Trophoblast cell (in vitro differentiated cells and primary cell): Measurements from ENCODE around the gene CGREF1.
"Not testable (repeated sequence)": the region's sequence is repeated elsewhere in the genome, so short reads cannot be mapped to it uniquely, and the experiment has no call there.

ENCODE experiments used
- DNase-seq, 2 donors: peaks; one replicate each; pipeline ENCODE4 v3.0.0-alpha.2; 2016
- H2AFZ ChIP-seq: 2 replicates; pipeline ENCODE4 v1.6.1; 2013; ENCODE audit warnings: low read length, moderate library complexity, mild to moderate bottlenecking; ENCODE audit not compliant: insufficient read depth, poor library complexity
- H2AK5ac ChIP-seq: 2 replicates; pipeline ENCODE4 v1.6.1; 2013; ENCODE audit warnings: mild to moderate bottlenecking, low read length
- H2BK120ac ChIP-seq: 2 replicates; pipeline ENCODE4 v1.6.1; 2013; ENCODE audit warnings: low read length, mild to moderate bottlenecking, moderate library complexity; ENCODE audit not compliant: insufficient read depth, poor library complexity
- H2BK12ac ChIP-seq: 2 replicates; pipeline ENCODE4 v1.6.1; 2013; ENCODE audit warnings: mild to moderate bottlenecking, low read length, moderate library complexity
- H2BK5ac ChIP-seq: 2 replicates; pipeline ENCODE4 v1.6.1; 2013; ENCODE audit warnings: low read length, low read depth, moderate library complexity, mild to moderate bottlenecking; ENCODE audit not compliant: poor library complexity
- H3K14ac ChIP-seq: 2 replicates; pipeline ENCODE4 v1.6.1; 2013; ENCODE audit warnings: mild to moderate bottlenecking, low read length
- H3K18ac ChIP-seq: 2 replicates; pipeline ENCODE4 v1.6.1; 2013; ENCODE audit warnings: mild to moderate bottlenecking, low read length
- H3K23ac ChIP-seq: 2 replicates; pipeline ENCODE4 v1.6.1; 2013; ENCODE audit warnings: low read length
- H3K27ac ChIP-seq: 2 replicates; pipeline ENCODE4 v1.5.1; 2013; ENCODE audit warnings: low read depth, mild to moderate bottlenecking, inconsistent platforms, low read length, moderate library complexity
- H3K27me3 ChIP-seq: 2 replicates; pipeline ENCODE4 v1.6.1; 2013; ENCODE audit warnings: inconsistent platforms, mild to moderate bottlenecking, low read length, moderate library complexity; ENCODE audit not compliant: insufficient read depth
- H3K36me3 ChIP-seq, 2 experiments: 1 replicate in 1 of 2; 2 replicates in 1 of 2; pipeline ENCODE4 v1.6.1; 2013; ENCODE audit warnings: low read length in 2 of 2, mild to moderate bottlenecking in 2 of 2, moderate library complexity in 1 of 2; ENCODE audit not compliant: insufficient read depth in 2 of 2, control insufficient read depth in 1 of 2
- H3K4ac ChIP-seq: 2 replicates; pipeline ENCODE4 v1.6.1; 2013; ENCODE audit warnings: low read depth, mild to moderate bottlenecking, low read length, moderate library complexity
- H3K4me1 ChIP-seq, 2 experiments: 1 replicate in 1 of 2; 2 replicates in 1 of 2; pipeline ENCODE4 v1.6.1; 2013; ENCODE audit warnings: low read length in 2 of 2, mild to moderate bottlenecking in 2 of 2, moderate library complexity in 1 of 2; ENCODE audit not compliant: insufficient read depth in 2 of 2, control insufficient read depth in 1 of 2
- H3K4me2 ChIP-seq: 2 replicates; pipeline ENCODE4 v1.6.1; 2013; ENCODE audit warnings: inconsistent platforms, mild to moderate bottlenecking, low read length, moderate library complexity
- H3K4me3 ChIP-seq: 2 replicates; pipeline ENCODE4 v1.5.1; 2013; ENCODE audit warnings: mild to moderate bottlenecking, low read depth, low read length, inconsistent platforms
- H3K79me1 ChIP-seq: one replicate; pipeline ENCODE4 v1.6.1; 2013; ENCODE audit warnings: low read length
- H3K79me2 ChIP-seq: 2 replicates; pipeline ENCODE4 v1.6.1; 2013; ENCODE audit warnings: low read length, mild to moderate bottlenecking; ENCODE audit not compliant: control insufficient read depth, insufficient read depth, poor library complexity
- H3K9ac ChIP-seq: 2 replicates; pipeline ENCODE4 v1.6.1; 2013; ENCODE audit warnings: mild to moderate bottlenecking, low read length
- H3K9me3 ChIP-seq: 2 replicates; pipeline ENCODE4 v1.6.1; 2013; ENCODE audit warnings: low read depth, mild to moderate bottlenecking, control low read depth, inconsistent platforms, low read length; ENCODE audit not compliant: insufficient read depth
- H4K12ac ChIP-seq: 2 replicates; pipeline ENCODE4 v1.6.1; 2013; ENCODE audit warnings: low read depth, mild to moderate bottlenecking, low read length, moderate library complexity
- H4K8ac ChIP-seq: 2 replicates; pipeline ENCODE4 v1.6.1; 2013; ENCODE audit warnings: low read depth, mild to moderate bottlenecking, low read length, moderate library complexity
- H4K91ac ChIP-seq: one replicate; pipeline ENCODE4 v1.6.1; 2013; ENCODE audit warnings: low read depth, mild to moderate bottlenecking, low read length, moderate library complexity
- WGBS: extraction: QIAGEN DNeasy Blood & Tissue Kit; methylation state at CpG from one replicate; pipeline ENCODE4 v1.1.7; 2013; ENCODE audit warnings: missing lambda C conversion rate; ENCODE audit not compliant: insufficient read length, insufficient coverage; ENCODE audit errors: extremely low coverage; 5-methylcytosine and 5-hydroxymethylcytosine counted together

Gene CGREF1

GRCh38 chr2:27077231-27077630 lies 41.7 kb downstream of the CGREF1 start:
- Histone ChIP-seq H3K4me2 (no peak overlapping the region), H3K79me1 (peaks cover 10% of the 10 kb centered on the region), H3K9me3 (no peaks in the 10 kb centered on the region), H4K91ac (no peak overlapping the region), H2AFZ (no peak overlapping the region), H3K23ac (no peak overlapping the region), H3K4me3 (no peak overlapping the region), H3K36me3 (no peaks in the 10 kb centered on the region), H4K8ac (no peak overlapping the region), H2AK5ac (no peak overlapping the region), H3K27me3 (no peaks in the 10 kb centered on the region), H3K14ac (no peak overlapping the region), H3K4me1 (peaks cover 7 to 12% of the 10 kb centered on the region in 2 experiments), H4K12ac (no peak overlapping the region), H3K9ac (no peak overlapping the region), H3K18ac (no peak overlapping the region), H2BK12ac (no peak overlapping the region), H3K4ac (no peak overlapping the region), H3K79me2 (peaks cover 2% of the 10 kb centered on the region), H3K27ac (no peak overlapping the region), H2BK120ac (no peak overlapping the region), H2BK5ac (no peak overlapping the region)
- DNase-seq = no peak
- WGBS = no CpG with 5 or more reads among the region's 7 CpGs

GRCh38 chr2:27076323-27076722 lies 42.6 kb downstream of the CGREF1 start:
- no peak overlapping the region for H2BK12ac ChIP-seq
- peaks cover 7% of the 10 kb centered on the region for H3K79me2 ChIP-seq
- no peak overlapping the region for H2BK5ac ChIP-seq
- H3K4me2 ChIP-seq = no peak overlapping the region
- H3K79me1 ChIP-seq = peaks cover 13% of the 10 kb centered on the region
- H4K8ac ChIP-seq = no peak overlapping the region
- no peak overlapping the region for H3K23ac ChIP-seq
- H2AFZ ChIP-seq = no peak overlapping the region
- H2AK5ac ChIP-seq = no peak overlapping the region
- H2BK120ac ChIP-seq = no peak overlapping the region
- H4K12ac ChIP-seq = no peak overlapping the region
- H3K18ac ChIP-seq = no peak overlapping the region
- DNase-seq = no peak
- WGBS = no CpG with 5 or more reads among the region's 4 CpGs
- no peak overlapping the region for H3K9ac ChIP-seq
- H3K9me3 ChIP-seq = no peaks in the 10 kb centered on the region
- H3K4me1 ChIP-seq = peaks cover 6 to 11% of the 10 kb centered on the region in 2 experiments
- H3K27me3 ChIP-seq = no peaks in the 10 kb centered on the region
- H3K4me3 ChIP-seq = no peak overlapping the region
- H4K91ac ChIP-seq = no peak overlapping the region
- H3K14ac ChIP-seq = no peak overlapping the region
- H3K4ac ChIP-seq = no peak overlapping the region
- no peak overlapping the region for H3K27ac ChIP-seq
- no peaks in the 10 kb centered on the region for H3K36me3 ChIP-seq

DNA sequence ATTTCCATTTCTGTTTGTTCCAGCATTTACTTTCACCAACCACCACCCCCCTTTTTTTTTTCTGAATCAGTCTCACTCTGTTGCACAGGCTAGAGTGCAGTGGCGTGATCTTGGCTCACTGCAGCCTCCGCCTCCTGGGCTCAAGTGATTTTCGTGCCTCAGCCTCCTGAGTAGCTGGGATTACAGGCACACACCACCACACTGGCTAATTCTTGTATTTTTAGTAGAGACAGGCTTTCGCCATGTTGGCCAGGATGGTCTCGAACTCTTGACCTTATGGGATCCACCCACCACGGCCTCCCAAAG lies 43.4 kb downstream of the CGREF1 start:
- not testable (repeated sequence) for H4K12ac ChIP-seq, H2BK12ac ChIP-seq, H3K4me3 ChIP-seq, H4K91ac ChIP-seq, H3K18ac ChIP-seq, H2BK5ac ChIP-seq, H2AK5ac ChIP-seq, H3K9ac ChIP-seq, H3K14ac ChIP-seq, H4K8ac ChIP-seq, H3K4me2 ChIP-seq, H3K23ac ChIP-seq, H3K4ac ChIP-seq, H2BK120ac ChIP-seq, H3K27me3 ChIP-seq, H3K36me3 ChIP-seq, H2AFZ ChIP-seq, H3K9me3 ChIP-seq, DNase-seq, H3K27ac ChIP-seq
- Histone ChIP-seq H3K79me1 (peaks cover 19% of the 10 kb centered on the region), H3K79me2 (peaks cover 15% of the 10 kb centered on the region), H3K4me1 (peaks cover 6 to 10% of the 10 kb centered on the region in 2 experiments)
- no CpG with 5 or more reads among the region's 6 CpGs for WGBS

GRCh38 chr2:27074738-27075565 lies 44.0 kb downstream of the CGREF1 start:
- Histone ChIP-seq H3K4me3 (no peak overlapping the region), H3K4me2 (no peak overlapping the region), H3K14ac (no peak overlapping the region), H3K79me2 (peaks cover 19% of the 10 kb centered on the region), H2AK5ac (no peak overlapping the region), H3K79me1 (peaks cover 19% of the 10 kb centered on the region), H3K18ac (no peak overlapping the region), H4K91ac (no peak overlapping the region), H4K12ac (no peak overlapping the region), H3K9ac (no peak overlapping the region), H4K8ac (no peak overlapping the region), H3K4me1 (peaks cover 6 to 14% of the 10 kb centered on the region in 2 experiments), H2BK12ac (no peak overlapping the region), H3K4ac (no peak overlapping the region), H2BK5ac (no peak overlapping the region), H3K23ac (no peak overlapping the region), H3K27ac (no peak overlapping the region), H2BK120ac (no peak overlapping the region), H2AFZ (no peak overlapping the region), H3K9me3 (no peaks in the 10 kb centered on the region), H3K27me3 (no peaks in the 10 kb centered on the region), H3K36me3 (peaks cover 3% of the 10 kb centered on the region in 2 experiments)
- no CpG with 5 or more reads among the region's 4 CpGs for WGBS
- no peak for DNase-seq
